ENCODE data around the gene SYNPO2.

DNA sequence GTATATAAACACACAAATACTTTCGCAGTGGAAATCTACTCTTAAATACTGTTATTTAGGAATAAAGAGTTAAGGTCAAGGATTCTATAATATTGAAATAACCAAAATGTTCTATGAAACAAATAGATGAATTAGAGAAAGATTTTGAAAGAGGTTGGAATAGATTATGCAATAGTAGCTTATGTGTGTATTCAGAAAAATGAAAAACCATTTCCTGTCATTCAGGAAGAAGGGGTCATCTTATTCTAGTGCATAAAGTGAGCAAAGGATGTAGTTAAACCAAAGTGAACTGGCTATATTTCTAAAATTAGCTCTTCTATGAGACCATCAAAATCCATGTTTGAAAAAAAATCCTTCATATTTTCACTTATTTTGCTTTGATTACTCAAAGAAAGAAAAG lies 217.0 kb downstream of the SYNPO2 start:
- TF ChIP-seq CTCF (IDR thresholded peaks at IDR 0.05) (no peak), POLR2AphosphoS5 (IDR thresholded peaks at IDR 0.05; ENCODE audit: insufficient read depth in 1 of 2, low read depth in 1 of 2) (no peak), POLR2A (IDR thresholded peaks at IDR 0.05) (no peak)

Data from vagina (tissue), 2 donors.